ENCODE data around the gene GORASP1.

Gene GORASP1

DNA sequence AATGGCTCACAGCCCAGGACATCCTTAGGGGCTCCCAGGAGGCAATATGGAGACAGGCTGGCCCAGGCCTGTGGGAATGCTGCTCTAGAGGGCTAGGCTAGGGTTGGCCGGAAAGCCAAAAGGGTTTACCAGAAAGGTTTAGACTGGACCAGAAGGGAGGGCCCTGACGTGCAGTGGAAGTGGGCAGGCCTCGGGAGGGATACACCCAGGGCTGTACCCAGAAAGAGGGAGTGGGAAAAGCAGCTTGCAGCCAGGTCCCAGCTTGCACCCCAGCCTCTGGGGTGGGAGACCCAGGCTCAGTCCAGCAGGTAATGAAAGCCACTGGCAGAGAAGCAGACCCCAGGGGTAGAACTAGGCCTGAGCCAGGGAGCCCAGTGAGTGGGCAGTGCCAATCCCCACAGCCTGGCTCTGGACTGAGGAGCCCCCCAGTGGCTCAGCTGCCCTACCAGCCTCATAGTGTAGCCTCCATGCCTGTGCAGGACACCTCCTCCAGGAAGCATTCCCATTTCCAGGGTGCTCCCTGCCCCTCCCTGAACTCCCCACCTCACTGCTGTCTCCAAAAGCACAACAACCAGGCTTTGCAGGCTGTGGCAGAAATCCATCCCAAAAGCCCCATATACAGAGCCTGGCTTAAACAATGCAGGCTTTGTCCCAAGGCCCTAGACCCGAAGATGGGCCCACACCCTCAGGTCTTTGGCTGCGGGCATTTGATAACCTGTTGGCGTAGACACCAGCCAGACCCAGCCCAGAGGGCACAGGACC is 3.5 kb downstream of the GORASP1 start:
- Histone ChIP-seq H3K4me1 (ENCODE audit: control insufficient read depth, low read depth, low read length) (peaks cover 8% of the 10 kb centered on the region), H3K27ac (ENCODE audit: low read length) (no peak overlapping the region), H3K27me3 (ENCODE audit: control insufficient read depth, insufficient read depth, low read length) (peaks cover 18% of the 10 kb centered on the region), H3K36me3 (ENCODE audit: control insufficient read depth, low read depth, low read length) (peaks cover 3% of the 10 kb centered on the region), H3K4me3 (ENCODE audit: low read length) (no peak overlapping the region), H3K9ac (ENCODE audit: low read length) (no peak overlapping the region), H3K9me3 (ENCODE audit: control insufficient read depth, low read depth, low read length) (no peaks in the 10 kb centered on the region)

GRCh38 chr3:39103324-39103693 is 4.1 kb downstream of the GORASP1 start:
- Histone ChIP-seq H3K36me3 (ENCODE audit: control insufficient read depth, low read depth, low read length) (peaks cover 9% of the 10 kb centered on the region), H3K4me1 (ENCODE audit: control insufficient read depth, low read depth, low read length) (peaks cover 6% of the 10 kb centered on the region), H3K27me3 (ENCODE audit: control insufficient read depth, insufficient read depth, low read length) (peaks cover 11% of the 10 kb centered on the region), H3K27ac (ENCODE audit: low read length) (no peak overlapping the region), H3K9ac (ENCODE audit: low read length) (no peak overlapping the region), H3K9me3 (ENCODE audit: control insufficient read depth, low read depth, low read length) (no peaks in the 10 kb centered on the region), H3K4me3 (ENCODE audit: low read length) (no peak overlapping the region)

GRCh38 chr3:39102504-39103323 is 4.7 kb downstream of the GORASP1 start:
- no peak overlapping the region for H3K9ac ChIP-seq (ENCODE audit: low read length)
- H3K4me3 ChIP-seq (ENCODE audit: low read length), result no peak overlapping the region

DNA sequence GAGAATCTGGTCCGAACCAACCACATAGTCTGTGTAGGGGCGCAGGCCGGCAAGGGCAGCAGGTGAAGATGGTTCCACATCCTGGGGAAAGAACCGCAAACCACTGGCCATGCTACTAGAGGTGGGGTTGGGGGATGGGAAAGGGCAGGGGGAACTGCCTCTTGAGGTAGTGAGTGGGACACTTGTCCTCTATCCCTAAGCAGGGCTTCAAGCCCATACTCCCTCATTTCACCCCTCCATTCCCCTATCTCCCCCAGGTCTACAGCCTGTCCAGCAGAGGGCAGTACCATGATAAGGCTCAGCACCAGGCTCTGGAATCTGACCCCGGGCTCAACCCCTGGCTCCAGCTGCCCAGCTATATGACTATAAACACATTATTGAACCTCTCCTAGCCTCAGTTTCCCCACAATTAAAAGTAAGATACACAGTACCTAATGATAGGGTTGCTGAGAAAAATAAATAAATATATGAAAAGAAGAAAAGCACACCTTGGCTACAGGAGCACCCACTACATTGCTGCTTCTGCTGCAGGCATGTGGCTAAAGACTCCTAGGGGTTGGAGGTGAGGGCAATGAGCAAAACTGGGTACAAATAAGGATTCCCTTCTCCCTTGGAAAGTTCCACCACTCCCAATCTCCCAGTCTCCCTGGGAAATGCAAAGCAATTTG is 6.3 kb downstream of the GORASP1 start:
- no peaks in the 10 kb centered on the region for H3K9me3 ChIP-seq (ENCODE audit: control insufficient read depth, low read depth, low read length)
- H3K4me3 ChIP-seq (ENCODE audit: low read length), result no peak overlapping the region

More at GRCh38 chr3:39102504-39103323, 4.7 kb downstream of the GORASP1 start:
- H3K36me3 ChIP-seq (ENCODE audit: control insufficient read depth, low read depth, low read length), result peaks cover 15% of the 10 kb centered on the region
- H3K27me3 ChIP-seq (ENCODE audit: control insufficient read depth, insufficient read depth, low read length), result peaks cover 8% of the 10 kb centered on the region
- H3K9me3 ChIP-seq (ENCODE audit: control insufficient read depth, low read depth, low read length), result no peaks in the 10 kb centered on the region
- peaks cover 2% of the 10 kb centered on the region for H3K4me1 ChIP-seq (ENCODE audit: control insufficient read depth, low read depth, low read length)
- no peak overlapping the region for H3K27ac ChIP-seq (ENCODE audit: low read length)

GRCh38 chr3:39100500-39100886 is 6.9 kb downstream of the GORASP1 start:
- Histone ChIP-seq H3K27ac (ENCODE audit: low read length) (no peak overlapping the region), H3K9me3 (ENCODE audit: control insufficient read depth, low read depth, low read length) (no peaks in the 10 kb centered on the region), H3K4me1 (ENCODE audit: control insufficient read depth, low read depth, low read length) (no peaks in the 10 kb centered on the region), H3K4me3 (ENCODE audit: low read length) (no peak overlapping the region), H3K27me3 (ENCODE audit: control insufficient read depth, insufficient read depth, low read length) (no peaks in the 10 kb centered on the region), H3K9ac (ENCODE audit: low read length) (no peak overlapping the region), H3K36me3 (ENCODE audit: control insufficient read depth, low read depth, low read length) (peaks cover 29% of the 10 kb centered on the region)

More for the DNA sequence above, 6.3 kb downstream of the GORASP1 start:
- peaks cover 3% of the 10 kb centered on the region for H3K27me3 ChIP-seq (ENCODE audit: control insufficient read depth, insufficient read depth, low read length)
- no peak overlapping the region for H3K9ac ChIP-seq (ENCODE audit: low read length)
- no peak overlapping the region for H3K27ac ChIP-seq (ENCODE audit: low read length)
- H3K4me1 ChIP-seq (ENCODE audit: control insufficient read depth, low read depth, low read length), result peaks cover 2% of the 10 kb centered on the region
- peaks cover 23% of the 10 kb centered on the region for H3K36me3 ChIP-seq (ENCODE audit: control insufficient read depth, low read depth, low read length)

DNA sequence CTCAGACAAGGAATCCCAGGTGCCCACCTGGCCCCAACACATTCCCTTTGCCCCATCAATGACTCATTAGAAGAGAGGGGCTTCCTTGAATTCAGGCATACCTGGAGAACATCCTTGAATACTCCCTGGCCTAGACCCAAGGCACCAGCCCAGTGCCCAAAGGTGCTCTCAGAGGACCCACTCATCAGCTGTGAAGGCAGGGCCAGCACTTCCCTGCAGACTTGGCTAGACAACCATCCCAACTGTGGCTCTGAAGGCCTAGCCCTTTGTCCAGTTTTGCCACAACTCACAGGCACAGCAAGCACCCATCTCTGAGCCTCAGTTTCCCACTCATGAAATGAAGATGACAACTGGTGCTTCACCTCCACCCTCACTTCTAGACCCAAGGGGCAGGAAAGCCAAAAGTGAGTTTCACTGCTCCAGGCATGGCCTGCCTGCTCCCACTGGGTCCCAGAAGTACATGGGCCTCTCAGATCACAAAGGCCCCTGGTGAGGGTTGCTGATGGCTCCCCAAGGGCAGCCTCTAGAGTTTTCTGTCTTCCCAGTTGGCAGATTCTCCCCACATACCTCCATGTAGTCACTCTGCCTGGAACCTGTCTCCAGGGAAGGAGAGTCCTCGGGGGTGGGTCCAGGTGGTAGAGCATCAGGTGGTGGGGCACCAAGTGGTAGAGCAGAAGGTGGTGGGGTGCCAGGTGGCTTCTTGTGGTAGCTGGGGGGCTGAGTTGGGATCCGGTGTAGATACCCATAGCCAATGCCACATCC is 7.5 kb downstream of the GORASP1 start:
- peaks cover 35% of the 10 kb centered on the region for H3K36me3 ChIP-seq (ENCODE audit: control insufficient read depth, low read depth, low read length)
- no peak overlapping the region for H3K4me3 ChIP-seq (ENCODE audit: low read length)
- no peak overlapping the region for H3K9ac ChIP-seq (ENCODE audit: low read length)
- no peak overlapping the region for H3K27ac ChIP-seq (ENCODE audit: low read length)
- no peaks in the 10 kb centered on the region for H3K27me3 ChIP-seq (ENCODE audit: control insufficient read depth, insufficient read depth, low read length)
- no peaks in the 10 kb centered on the region for H3K4me1 ChIP-seq (ENCODE audit: control insufficient read depth, low read depth, low read length)
- H3K9me3 ChIP-seq (ENCODE audit: control insufficient read depth, low read depth, low read length), result no peaks in the 10 kb centered on the region

- no peaks in the 10 kb centered on the region for H3K4me1 ChIP-seq (ENCODE audit: control insufficient read depth, low read depth, low read length)
- H3K27me3 ChIP-seq (ENCODE audit: control insufficient read depth, insufficient read depth, low read length), result no peaks in the 10 kb centered on the region
- H3K4me3 ChIP-seq (ENCODE audit: low read length), result no peak overlapping the region
- H3K27ac ChIP-seq (ENCODE audit: low read length), result no peak overlapping the region
- H3K9me3 ChIP-seq (ENCODE audit: control insufficient read depth, low read depth, low read length), result no peaks in the 10 kb centered on the region
- H3K36me3 ChIP-seq (ENCODE audit: control insufficient read depth, low read depth, low read length), result peaks cover 42% of the 10 kb centered on the region
- no peak overlapping the region for H3K9ac ChIP-seq (ENCODE audit: low read length)
Measured at GRCh38 chr3:39099242-39099641, 8.2 kb downstream of the GORASP1 start.

- no peak overlapping the region for H3K27ac ChIP-seq (ENCODE audit: low read length)
- H3K27me3 ChIP-seq (ENCODE audit: control insufficient read depth, insufficient read depth, low read length), result no peaks in the 10 kb centered on the region
- H3K4me1 ChIP-seq (ENCODE audit: control insufficient read depth, low read depth, low read length), result no peaks in the 10 kb centered on the region
- H3K36me3 ChIP-seq (ENCODE audit: control insufficient read depth, low read depth, low read length), result peaks cover 48% of the 10 kb centered on the region
- no peak overlapping the region for H3K4me3 ChIP-seq (ENCODE audit: low read length)
- no peak overlapping the region for H3K9ac ChIP-seq (ENCODE audit: low read length)
- H3K9me3 ChIP-seq (ENCODE audit: control insufficient read depth, low read depth, low read length), result no peaks in the 10 kb centered on the region
Measured at GRCh38 chr3:39098473-39099000, 8.9 kb downstream of the GORASP1 start.

GRCh38 chr3:39097716-39098472 is 9.5 kb downstream of the GORASP1 start:
- H3K27me3 ChIP-seq (ENCODE audit: control insufficient read depth, insufficient read depth, low read length), result no peaks in the 10 kb centered on the region
- H3K36me3 ChIP-seq (ENCODE audit: control insufficient read depth, low read depth, low read length), result peaks cover 51% of the 10 kb centered on the region
- no peaks in the 10 kb centered on the region for H3K9me3 ChIP-seq (ENCODE audit: control insufficient read depth, low read depth, low read length)
- H3K27ac ChIP-seq (ENCODE audit: low read length), result no peak overlapping the region
- H3K9ac ChIP-seq (ENCODE audit: low read length), result no peak overlapping the region
- no peaks in the 10 kb centered on the region for H3K4me1 ChIP-seq (ENCODE audit: control insufficient read depth, low read depth, low read length)
- H3K4me3 ChIP-seq (ENCODE audit: low read length), result no peak overlapping the region

DNA sequence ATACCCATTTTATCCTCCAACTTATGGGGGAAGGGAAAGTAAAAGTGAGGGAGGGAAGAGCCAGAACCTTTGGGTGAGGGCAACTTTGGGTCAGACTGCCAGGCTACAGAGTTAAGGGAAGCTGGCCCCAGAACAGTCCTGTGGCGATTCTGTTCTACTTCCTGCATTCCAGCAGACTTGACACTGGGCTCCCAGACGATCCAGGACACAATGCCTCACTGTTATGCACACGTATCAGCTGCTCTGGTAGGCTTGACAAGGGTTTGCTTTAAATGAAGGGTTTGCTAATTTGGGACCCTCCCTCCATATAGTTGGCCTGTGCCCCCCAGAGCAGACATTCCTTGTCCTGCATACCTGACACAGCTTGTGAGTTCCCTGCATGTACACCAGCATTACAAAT is 10.7 kb downstream of the GORASP1 start:
- Histone ChIP-seq H3K27me3 (ENCODE audit: control insufficient read depth, insufficient read depth, low read length) (no peaks in the 10 kb centered on the region), H3K36me3 (ENCODE audit: control insufficient read depth, low read depth, low read length) (peaks cover 54% of the 10 kb centered on the region), H3K9me3 (ENCODE audit: control insufficient read depth, low read depth, low read length) (no peaks in the 10 kb centered on the region), H3K4me3 (ENCODE audit: low read length) (no peak overlapping the region), H3K9ac (ENCODE audit: low read length) (no peak overlapping the region), H3K27ac (ENCODE audit: low read length) (no peak overlapping the region), H3K4me1 (ENCODE audit: control insufficient read depth, low read depth, low read length) (no peaks in the 10 kb centered on the region)
